Neural progenitor cell (in vitro differentiated cells): Measurements from ENCODE around the gene ESYT3.

Experiments
- EZH2 ChIP-seq: fragments of 200-600 bp; sonication (generic); IDR thresholded peaks from 2 replicates; pipeline ENCODE4 v1.6.1; 2017; ENCODE audit warnings: antibody characterized with exemption, mild to moderate bottlenecking, moderate library complexity
- TF ChIP-seq, protein P1 (sequence below): fragments of 200-600 bp; sonication (generic); IDR thresholded peaks from 2 replicates; pipeline ENCODE4 v1.5.1; 2017; ENCODE audit warnings: antibody characterized with exemption, mild to moderate bottlenecking

DNA sequence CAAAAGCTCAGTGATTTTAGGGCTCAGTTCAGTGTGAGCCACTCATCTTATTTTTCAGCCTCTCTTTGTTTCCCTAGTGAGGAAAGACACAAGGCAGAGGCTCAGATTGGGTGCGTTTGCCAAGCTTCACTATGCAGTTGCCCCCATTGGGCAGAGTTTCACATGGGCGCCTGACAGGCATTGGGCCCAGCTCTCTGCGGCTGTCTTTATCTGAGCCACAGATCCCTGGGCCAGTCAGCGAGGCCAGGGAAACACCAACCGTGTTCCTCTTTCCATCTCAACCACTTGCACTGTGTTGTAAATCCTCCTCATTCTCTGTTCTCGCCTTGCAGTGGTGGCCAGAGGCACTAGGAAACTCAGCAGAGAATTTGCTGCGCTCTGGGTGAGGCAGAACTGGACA lies 10.8 kb downstream of the ESYT3 start:
- TF ChIP-seq, protein P1, sequence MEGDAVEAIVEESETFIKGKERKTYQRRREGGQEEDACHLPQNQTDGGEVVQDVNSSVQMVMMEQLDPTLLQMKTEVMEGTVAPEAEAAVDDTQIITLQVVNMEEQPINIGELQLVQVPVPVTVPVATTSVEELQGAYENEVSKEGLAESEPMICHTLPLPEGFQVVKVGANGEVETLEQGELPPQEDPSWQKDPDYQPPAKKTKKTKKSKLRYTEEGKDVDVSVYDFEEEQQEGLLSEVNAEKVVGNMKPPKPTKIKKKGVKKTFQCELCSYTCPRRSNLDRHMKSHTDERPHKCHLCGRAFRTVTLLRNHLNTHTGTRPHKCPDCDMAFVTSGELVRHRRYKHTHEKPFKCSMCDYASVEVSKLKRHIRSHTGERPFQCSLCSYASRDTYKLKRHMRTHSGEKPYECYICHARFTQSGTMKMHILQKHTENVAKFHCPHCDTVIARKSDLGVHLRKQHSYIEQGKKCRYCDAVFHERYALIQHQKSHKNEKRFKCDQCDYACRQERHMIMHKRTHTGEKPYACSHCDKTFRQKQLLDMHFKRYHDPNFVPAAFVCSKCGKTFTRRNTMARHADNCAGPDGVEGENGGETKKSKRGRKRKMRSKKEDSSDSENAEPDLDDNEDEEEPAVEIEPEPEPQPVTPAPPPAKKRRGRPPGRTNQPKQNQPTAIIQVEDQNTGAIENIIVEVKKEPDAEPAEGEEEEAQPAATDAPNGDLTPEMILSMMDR: no peak
- TF ChIP-seq EZH2: no peak
